HepG2 (cell line): Measurements from ENCODE around the gene CPNE4. TPM values are rescaled to one million over a fixed set of nuclear protein-coding genes. Genes with fewer than 3 reads are reported as not detected.

Experiments used
- ATAC-seq: fragments of 200-7000 bp; cut with Tn5 transposase; 3 replicates; pipeline ENCODE4 v1.9.1; 2020; ENCODE audit warnings: mild to moderate bottlenecking, moderate library complexity
- BruUV-seq: library from RNA; stranded (reverse); fragments of 400-500 nt; replicated peaks from 2 replicates; lab custom pipeline; 2021; lab: Mats Ljungman, UMichigan
- CTCF ChIA-PET: fragments of 300-600 bp; formaldehyde crosslinking; extraction: SDS; loops from one replicate; lab custom pipeline; 2021; ENCODE audit warnings: low total read pairs, inconsistent platforms, low intra/inter-chr PET ratio; lab: Yijun Ruan, JAX
- POLR2A ChIA-PET: fragments of 350-600 bp; sonication (Branson Sonifier 250); formaldehyde crosslinking; loops from one replicate; lab custom pipeline; 2020; ENCODE audit warnings: antibody characterized with exemption, inconsistent platforms; lab: Yijun Ruan, JAX
- DNase-seq: peaks from one replicate; pipeline ENCODE4 v3.0.0-alpha.2; 2015; ENCODE audit warnings: low spot score
- FAIRE-seq: peaks from 3 replicates; lab custom pipeline; 2011; peaks lifted over from hg19 to GRCh38; lab: Jason Lieb, UNC
- H2AFZ ChIP-seq: one replicate; pipeline ENCODE4 v1.6.1; 2011; ENCODE audit warnings: low read length, inconsistent platforms
- H3K27ac ChIP-seq: fragments of 300-600 bp; 3 replicates; pipeline ENCODE4 v1.8.0; 2011; ENCODE audit warnings: mixed run types, mild to moderate bottlenecking, mixed read lengths, low read length, inconsistent platforms; ENCODE audit not compliant: insufficient read depth; ENCODE audit errors: extremely low read length
- H3K27me3 ChIP-seq, 2 experiments: fragments of 200-600 bp in 1 of 2; 2 replicates in 1 of 2; 3 replicates in 1 of 2; pipeline versions ENCODE4 v1.6.0 to v1.8.0; 2011; ENCODE audit warnings: low read length in 2 of 2, mild to moderate bottlenecking in 2 of 2, moderate library complexity in 2 of 2, inconsistent platforms in 1 of 2; ENCODE audit not compliant: insufficient read depth in 2 of 2, control insufficient read depth in 1 of 2
- H3K36me3 ChIP-seq, 2 experiments: fragments of 200-600 bp in 1 of 2; replicated peaks in 1 of 2; 2 replicates in 1 of 2; 3 replicates in 1 of 2; pipeline versions ENCODE4 v1.5.1 to v1.8.0; 2011; ENCODE audit warnings: low read length in 2 of 2, inconsistent platforms in 1 of 2; ENCODE audit not compliant: insufficient read depth in 2 of 2, control insufficient read depth in 1 of 2
- H3K4me1 ChIP-seq: 2 replicates; pipeline ENCODE4 v1.5.1; 2012; ENCODE audit warnings: low read length, inconsistent platforms; ENCODE audit not compliant: insufficient read depth
- H3K4me2 ChIP-seq: 2 replicates; pipeline ENCODE4 v1.6.0; 2011; ENCODE audit warnings: low read depth, low read length, inconsistent platforms
- H3K4me3 ChIP-seq, 3 experiments: fragments of 200-600 bp in 1 of 3; sonication (generic), shearing (Covaris generic) in 1 of 3; replicated peaks in 1 of 3; 2 replicates each; pipeline ENCODE4 v1.5.1; 2011 to 2016; ENCODE audit warnings: low read length in 3 of 3, inconsistent platforms in 2 of 3, low read depth in 2 of 3, mild to moderate bottlenecking in 2 of 3, control low read depth in 1 of 3, mixed read lengths in 1 of 3; ENCODE audit not compliant: insufficient read depth in 1 of 3
- H3K79me2 ChIP-seq: one replicate; pipeline ENCODE4 v1.6.1; 2011; ENCODE audit warnings: low read length, inconsistent platforms; ENCODE audit not compliant: insufficient read depth
- H3K9ac ChIP-seq: 2 replicates; pipeline ENCODE4 v1.6.0; 2011; ENCODE audit warnings: mild to moderate bottlenecking, low read depth, low read length, inconsistent platforms; ENCODE audit not compliant: insufficient read depth
- H3K9me3 ChIP-seq: 2 replicates; pipeline ENCODE4 v1.5.1; 2012; ENCODE audit warnings: mild to moderate bottlenecking, low read length
- H4K20me1 ChIP-seq: 2 replicates; pipeline ENCODE4 v1.6.0; 2011; ENCODE audit warnings: inconsistent platforms, mild to moderate bottlenecking, low read length, moderate library complexity; ENCODE audit not compliant: insufficient read depth
- CC2D1A ChIP-seq: sonication (generic); formaldehyde crosslinking; IDR thresholded peaks from 2 replicates; pipeline ENCODE4 v1.8.1; 2023; ENCODE audit warnings: mild to moderate bottlenecking, missing genetic modification reagents
- CSRNP2 ChIP-seq: sonication (generic); formaldehyde crosslinking; conservative IDR thresholded peaks from 2 replicates; pipeline ENCODE4 v1.8.0; 2022; ENCODE audit warnings: low read depth, missing genetic modification reagents
- MIER2 ChIP-seq: IDR thresholded peaks from 2 replicates; pipeline ENCODE4 v1.6.1; 2016; ENCODE audit warnings: missing biosample characterization, missing genetic modification reagents
- MZF1 ChIP-seq: sonication (generic); formaldehyde crosslinking; IDR thresholded peaks from 2 replicates; pipeline ENCODE4 v1.8.1; 2023; ENCODE audit warnings: mild to moderate bottlenecking, missing genetic modification reagents, borderline replicate concordance
- NCOA1 ChIP-seq: sonication (generic); formaldehyde crosslinking; IDR thresholded peaks from 2 replicates; pipeline ENCODE4 v1.9.0; 2021; ENCODE audit warnings: missing genetic modification reagents
- NFIC ChIP-seq: IDR thresholded peaks from 2 replicates; pipeline ENCODE4 v1.6.1; 2012; ENCODE audit warnings: mild to moderate bottlenecking, low read length, inconsistent platforms
- PRPF4 ChIP-seq: fragments of 200-400 bp; formaldehyde crosslinking; IDR thresholded peaks from 2 replicates; pipeline ENCODE4 v1.6.1; 2016; ENCODE audit warnings: low read length, low read depth; ENCODE audit not compliant: poor library complexity, severe bottlenecking
- RELA ChIP-seq: sonication (generic); formaldehyde crosslinking; IDR thresholded peaks from 2 replicates; pipeline ENCODE4 v1.4.0; 2020; ENCODE audit warnings: missing genetic modification reagents
- TOPORS ChIP-seq: sonication (generic); formaldehyde crosslinking; IDR thresholded peaks from 2 replicates; pipeline ENCODE4 v1.8.0; 2023; ENCODE audit warnings: mild to moderate bottlenecking, missing genetic modification reagents
- UBTF ChIP-seq: sonication (generic); formaldehyde crosslinking; IDR thresholded peaks from 2 replicates; pipeline ENCODE4 v1.4.0; 2020; ENCODE audit warnings: mild to moderate bottlenecking, missing genetic modification reagents
- ZNF30 ChIP-seq: sonication (generic); formaldehyde crosslinking; IDR thresholded peaks from 2 replicates; pipeline ENCODE4 v1.5.0; 2020; ENCODE audit warnings: mild to moderate bottlenecking, missing genetic modification reagents
- WGBS: methylation state at CpG from one replicate; pipeline ENCODE4 v1.1.6; 2017; ENCODE audit warnings: low lambda C conversion rate; 5-methylcytosine and 5-hydroxymethylcytosine counted together
- in situ Hi-C: cut with HindIII; loops from 2 replicates; pipeline ENCODE4 v1.10.0; 2017; ENCODE audit warnings: low pct_unique_long_range_greater_than_20kb; ENCODE audit not compliant: extremely low pct_ligation_motif_present
- intact Hi-C: fragments of 100-400 bp; cut with micrococcal nuclease; formaldehyde crosslinking; loops from one replicate; pipeline ENCODE4 v1.10.0; 2022; ENCODE audit not compliant: unreplicated experiment
- polyA plus RNA-seq, 8 experiments: library from polyadenylated mRNA; depleted of rRNA in 3 of 8; stranded (reverse) in 7 of 8; unstranded in 1 of 8; fragments of >200 nt; fragmentation: Illumina TruSeq in 4 of 8; extraction: Trizol in 4 of 8; gene quantifications; 2 replicates each; pipeline versions ENCODE4 v1.2.1 to v1.2.3, GENCODE V29; 2011 to 2016; ENCODE audit warnings: low read depth in 4 of 8, missing spikeins in 1 of 8, mixed read lengths in 1 of 8; ENCODE audit not compliant: insufficient read depth in 1 of 8
- total RNA-seq, 5 experiments: library from RNA; depleted of rRNA; stranded (reverse); fragments of >200 nt; fragmentation: Illumina TruSeq; extraction: Trizol; gene quantifications; 2 replicates each; pipeline ENCODE4 v1.2.3, GENCODE V29; 2016; ENCODE audit warnings: low read depth in 1 of 5
- TF ChIP-seq, protein P1 (sequence below): IDR thresholded peaks from 2 replicates; pipeline ENCODE4 v1.6.1; 2018; ENCODE audit warnings: missing genetic modification reagents, mild to moderate bottlenecking, missing compliant biosample characterization

CPNE4 gene
- total and polyA plus RNA-seq, 2 of the 13 experiments (the other 11 are each of a cell fraction or from before 2014, with no cell fraction given), result not detected

GRCh38 chr3:132083159-132083558 is 48.3 kb upstream of the CPNE4 start:
- no peak overlapping the region for H3K4me2 ChIP-seq
- H4K20me1 ChIP-seq, result no peaks in the 10 kb centered on the region
- no peak overlapping the region for H2AFZ ChIP-seq
- H3K4me3 ChIP-seq, result no peak overlapping the region
- in situ Hi-C loops, result no loop called here
- BruUV-seq, result no TSS peak
- peak; percentile 1 for DNase-seq
- no peak overlapping the region for H3K9ac ChIP-seq
- WGBS, result 1% methylated on average over 3 of the region's 3 CpGs
- no peak overlapping the region for H3K27ac ChIP-seq
- intact Hi-C loops, result no loop called here
- no peak for FAIRE-seq
- H3K9me3 ChIP-seq, result no peaks in the 10 kb centered on the region
- no peaks in the 10 kb centered on the region for H3K36me3 ChIP-seq
- H3K4me1 ChIP-seq, result no peaks in the 10 kb centered on the region
- no peak for ATAC-seq
- ChIA-PET CTCF (no interaction called here), POLR2A (no interaction called here)
- no peaks in the 10 kb centered on the region for H3K27me3 ChIP-seq
- no peak for TF ChIP-seq NCOA1 (CRISPR knock-in tag)
- TF ChIP-seq, protein P1, sequence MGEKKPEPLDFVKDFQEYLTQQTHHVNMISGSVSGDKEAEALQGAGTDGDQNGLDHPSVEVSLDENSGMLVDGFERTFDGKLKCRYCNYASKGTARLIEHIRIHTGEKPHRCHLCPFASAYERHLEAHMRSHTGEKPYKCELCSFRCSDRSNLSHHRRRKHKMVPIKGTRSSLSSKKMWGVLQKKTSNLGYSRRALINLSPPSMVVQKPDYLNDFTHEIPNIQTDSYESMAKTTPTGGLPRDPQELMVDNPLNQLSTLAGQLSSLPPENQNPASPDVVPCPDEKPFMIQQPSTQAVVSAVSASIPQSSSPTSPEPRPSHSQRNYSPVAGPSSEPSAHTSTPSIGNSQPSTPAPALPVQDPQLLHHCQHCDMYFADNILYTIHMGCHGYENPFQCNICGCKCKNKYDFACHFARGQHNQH, result no peak
- TF ChIP-seq MZF1 (CRISPR knock-in tag), result no peak
- TF ChIP-seq TOPORS (CRISPR knock-in tag), result no peak
- no peak for TF ChIP-seq PRPF4
- TF ChIP-seq UBTF (CRISPR knock-in tag), result no peak
- TF ChIP-seq RELA (CRISPR knock-in tag), result no peak
- no peak for TF ChIP-seq NFIC
- TF ChIP-seq ZNF30 (CRISPR knock-in tag), result no peak
- no peak for TF ChIP-seq CSRNP2 (CRISPR knock-in tag)
- TF ChIP-seq MIER2, result no peak
- TF ChIP-seq CC2D1A, result no peak
- H3K79me2 ChIP-seq, result no peaks in the 10 kb centered on the region
